ENCODE measurements around the gene P2RY12.

Gene P2RY12

DNA sequence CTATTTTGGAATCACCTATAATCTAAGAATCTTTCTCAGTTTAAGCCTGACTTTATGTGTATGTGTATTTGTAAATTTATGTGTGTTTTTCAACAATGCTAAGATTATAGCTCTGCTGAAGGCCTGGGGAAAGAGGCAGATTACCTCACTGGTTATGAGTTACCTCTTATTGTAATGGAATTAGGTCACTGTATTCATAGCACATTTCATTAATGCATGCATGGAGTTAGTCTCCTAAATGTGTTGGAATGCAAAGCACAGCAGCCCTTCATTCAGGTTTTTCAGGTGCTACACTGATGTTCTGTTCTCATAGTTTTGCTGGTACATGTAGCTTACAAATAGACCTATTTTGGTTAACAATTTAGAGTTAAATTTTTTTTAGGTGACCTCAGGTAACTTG is 77.4 kb downstream of the P2RY12 start:
- DNase-seq (ENCODE audit: low spot score): no peak

DNA sequence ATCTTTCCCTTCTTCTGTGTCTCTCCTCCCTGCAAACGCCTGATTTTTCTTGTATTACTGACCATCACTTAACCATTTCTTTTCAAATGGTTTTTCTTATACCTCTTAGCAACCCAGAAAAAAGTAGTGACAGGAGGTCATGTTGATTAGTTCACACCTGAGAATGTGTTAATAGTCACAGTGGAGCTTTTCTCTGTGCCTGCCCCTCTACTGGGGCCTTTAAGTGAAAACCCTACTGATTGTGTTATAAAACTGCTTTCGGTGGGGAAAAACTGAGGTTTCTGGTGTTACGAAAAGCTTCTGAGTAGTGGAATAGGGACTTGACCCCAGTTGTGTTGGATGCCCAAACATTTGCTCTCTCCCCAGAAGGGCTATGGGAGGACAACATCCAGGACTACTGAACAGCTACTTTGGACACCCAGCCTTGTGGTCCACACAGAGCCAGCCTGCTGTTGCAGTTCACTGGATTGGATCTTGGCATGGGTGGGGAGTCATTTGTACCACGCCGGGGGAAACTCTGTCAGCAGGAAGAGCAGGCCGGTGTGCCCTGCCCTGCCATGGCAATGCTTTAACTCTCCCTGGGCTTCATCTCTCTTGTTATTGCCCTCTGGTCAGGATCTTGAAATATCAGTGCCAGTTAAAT is 78.3 kb downstream of the P2RY12 start:
- no peak for DNase-seq (ENCODE audit: low spot score)

DNA sequence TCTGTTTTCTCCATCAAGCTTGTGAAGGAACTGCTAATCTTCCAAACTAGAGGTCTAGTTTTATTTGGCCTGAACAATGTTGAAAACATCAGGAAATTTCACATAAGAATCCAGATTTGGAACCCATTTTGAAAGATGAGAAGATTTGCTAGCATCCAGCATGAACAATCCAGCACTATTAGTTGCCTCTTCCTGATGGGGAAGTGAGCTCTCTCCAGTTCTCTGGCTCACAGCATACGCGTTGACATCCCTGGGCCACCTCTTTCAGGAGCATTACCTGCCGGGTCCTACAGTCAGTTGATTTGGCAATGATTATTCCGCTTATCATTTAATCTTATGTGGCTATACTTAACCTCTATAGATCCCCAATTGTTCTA is 78.8 kb downstream of the P2RY12 start:
- DNase-seq (ENCODE audit: low spot score): no peak

DNA sequence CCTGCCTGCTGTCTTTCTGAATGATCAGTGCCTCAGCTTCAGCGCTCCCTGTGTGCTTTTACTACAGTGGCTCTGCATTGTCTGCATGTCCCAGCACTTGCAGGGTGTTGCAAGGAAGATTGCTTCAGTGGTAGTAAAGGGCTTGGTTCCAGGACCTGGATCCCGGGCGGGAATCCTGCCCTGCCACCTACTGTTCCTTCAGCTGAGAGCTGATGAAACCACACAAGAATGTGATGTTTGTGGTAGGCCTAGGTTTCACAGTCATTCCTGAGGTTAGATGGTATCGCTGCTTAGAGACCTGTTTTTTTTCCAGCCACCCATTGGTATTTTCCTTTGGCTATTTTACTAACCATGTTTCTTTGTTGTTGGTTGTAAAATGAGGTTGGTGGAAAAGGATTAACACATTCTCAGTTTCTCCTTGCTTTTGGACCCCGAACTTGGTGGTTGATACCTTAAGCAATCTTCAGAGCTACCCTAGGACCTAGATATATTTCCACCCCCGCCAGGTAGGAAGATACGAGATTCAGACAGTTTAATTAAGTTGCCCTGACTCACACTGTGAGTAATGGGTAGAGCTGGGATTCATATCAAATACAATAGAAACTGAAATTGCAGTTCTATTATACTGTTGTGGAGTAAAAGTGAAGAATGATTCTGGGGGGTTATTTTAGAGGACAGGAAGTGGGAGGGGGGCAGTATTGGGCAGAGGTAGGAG is 79.3 kb downstream of the P2RY12 start:
- DNase-seq (ENCODE audit: low spot score): no peak

DNA sequence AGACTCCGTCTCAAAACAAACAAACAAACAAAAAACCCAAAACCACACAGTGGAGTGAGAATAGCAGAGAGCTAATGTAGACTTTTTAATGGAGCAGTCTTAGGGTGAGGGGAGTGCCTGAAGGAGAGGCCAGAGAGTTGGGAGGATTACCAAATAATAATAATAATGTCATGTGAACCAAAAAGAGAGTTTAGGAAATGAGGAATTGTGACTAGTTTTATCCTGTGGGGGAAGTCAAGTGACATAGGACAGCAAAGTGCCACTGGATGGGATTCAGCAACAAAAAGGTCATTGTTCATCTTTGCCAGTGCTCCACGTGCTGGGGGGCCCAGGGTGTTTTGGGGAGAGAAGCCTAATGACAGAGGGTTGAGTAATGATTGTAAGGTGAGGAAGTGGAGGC is 80.8 kb downstream of the P2RY12 start:
- no peak for DNase-seq (ENCODE audit: low spot score)

DNA sequence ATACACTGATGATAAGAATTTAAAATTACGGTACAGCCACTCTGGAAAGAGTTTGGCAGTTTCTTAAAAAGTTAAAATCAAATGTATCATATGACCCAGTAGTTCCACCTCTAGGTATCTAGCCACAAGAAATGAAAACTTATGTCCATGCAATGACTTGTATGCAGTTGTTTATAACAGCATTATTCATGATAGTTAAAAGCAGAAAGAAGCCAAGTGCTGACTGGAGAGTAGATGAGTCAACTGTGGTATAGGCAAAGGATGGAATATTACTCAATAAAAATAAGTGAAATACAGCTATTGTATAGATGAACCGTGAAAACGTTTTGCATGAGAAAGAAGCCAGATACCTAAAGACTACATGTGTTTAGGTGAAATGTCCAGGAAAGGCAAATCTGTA is 82.8 kb downstream of the P2RY12 start:
- DNase-seq (ENCODE audit: low spot score): no peak

DNA sequence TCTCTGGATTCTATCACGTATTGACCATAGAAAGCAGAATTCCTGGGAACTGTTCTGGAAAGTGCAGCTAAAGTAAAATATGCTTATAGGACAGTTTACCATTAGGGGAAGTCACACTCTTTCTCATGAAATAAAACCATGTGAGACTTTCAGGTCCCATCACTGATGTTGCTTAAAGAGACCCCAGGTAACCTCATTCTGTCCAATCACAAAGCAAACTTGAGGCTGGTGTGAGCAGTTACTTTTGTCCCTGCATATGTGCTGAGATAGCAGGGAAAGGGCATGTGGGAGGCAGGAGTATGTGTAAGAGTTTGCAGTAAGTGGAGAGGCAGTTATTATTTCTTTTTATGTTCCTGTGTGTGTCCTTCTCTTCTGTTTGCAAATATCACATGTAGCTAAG is 84.0 kb downstream of the P2RY12 start:
- DNase-seq (ENCODE audit: low spot score): no peak

DNA sequence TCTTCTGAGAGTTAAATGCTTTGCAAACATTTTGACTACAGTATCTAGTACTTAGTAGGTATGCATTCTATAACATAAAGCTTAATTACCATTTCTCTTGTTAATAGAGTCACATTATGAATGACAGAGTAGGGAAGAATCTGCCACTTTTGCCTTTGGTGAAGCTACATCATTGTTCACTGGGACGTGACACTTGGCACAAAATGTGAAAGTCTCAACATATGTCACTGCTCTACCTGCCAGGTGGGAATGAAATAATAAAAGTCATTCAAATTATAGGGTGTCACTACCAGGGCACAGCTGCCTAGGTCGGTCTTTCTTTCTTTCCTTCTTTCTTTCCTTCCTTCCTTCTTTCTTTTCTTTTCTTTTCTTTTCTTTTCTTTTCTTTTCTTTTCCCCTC is 85.5 kb downstream of the P2RY12 start:
- no peak for DNase-seq (ENCODE audit: low spot score)

DNA sequence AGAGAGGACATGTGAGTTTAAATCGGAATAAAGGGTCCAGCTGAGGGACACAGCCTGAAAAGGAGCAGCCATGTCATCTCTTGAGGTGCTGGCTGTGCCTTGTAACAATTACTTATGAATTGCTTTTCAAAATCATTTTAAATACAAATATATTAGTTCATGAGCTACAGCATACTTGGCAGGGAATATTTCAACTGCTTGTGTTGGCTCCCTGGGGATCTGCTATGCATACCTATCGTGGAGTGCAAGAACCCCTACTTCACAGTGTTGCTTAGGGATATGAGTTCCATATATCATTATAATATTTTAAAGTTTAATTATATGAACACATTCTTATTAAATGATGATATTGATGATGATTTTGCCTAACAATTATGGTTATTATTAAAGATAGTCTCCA is 87.1 kb downstream of the P2RY12 start:
- no peak for DNase-seq (ENCODE audit: low spot score)

DNA sequence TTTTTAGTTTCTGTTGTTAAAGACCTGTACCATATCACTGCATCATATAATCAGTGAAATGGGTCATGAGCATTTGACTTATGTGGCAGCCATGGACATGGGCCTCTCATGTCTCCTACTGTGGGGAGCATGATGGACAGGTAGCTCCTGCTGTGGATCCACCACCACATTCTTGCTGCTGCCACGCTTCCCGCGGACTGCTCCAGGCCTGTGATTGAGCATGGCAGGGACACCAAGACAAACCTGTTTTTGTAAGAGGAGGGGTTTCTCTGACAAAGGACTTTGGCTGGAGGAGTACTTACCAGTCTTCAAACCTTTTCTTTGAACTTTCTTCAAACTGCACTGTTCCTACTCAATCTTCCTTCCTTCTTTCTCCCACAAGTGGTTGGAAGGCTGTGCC is 88.3 kb downstream of the P2RY12 start:
- no peak for DNase-seq (ENCODE audit: low spot score)

DNA sequence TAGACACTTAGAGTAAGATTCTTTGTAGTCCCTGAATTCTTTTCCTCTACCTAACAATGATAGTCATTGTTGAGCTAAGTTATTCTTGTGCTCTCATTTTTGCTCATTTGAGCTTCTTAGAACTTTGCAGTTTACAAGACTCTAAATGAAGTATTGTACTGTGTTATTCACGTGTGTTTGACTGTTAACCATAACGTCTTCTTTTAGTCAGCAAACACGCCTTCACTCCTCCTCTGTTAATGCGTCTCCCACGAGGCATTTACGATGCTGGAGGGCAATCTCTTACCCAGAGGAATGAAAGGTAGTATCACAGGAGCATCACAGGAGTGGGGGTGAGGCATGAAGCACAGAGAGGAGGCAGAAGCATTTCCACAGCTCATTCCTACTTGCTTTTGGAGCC is 91.4 kb downstream of the P2RY12 start:
- DNase-seq (ENCODE audit: low spot score): no peak

DNA sequence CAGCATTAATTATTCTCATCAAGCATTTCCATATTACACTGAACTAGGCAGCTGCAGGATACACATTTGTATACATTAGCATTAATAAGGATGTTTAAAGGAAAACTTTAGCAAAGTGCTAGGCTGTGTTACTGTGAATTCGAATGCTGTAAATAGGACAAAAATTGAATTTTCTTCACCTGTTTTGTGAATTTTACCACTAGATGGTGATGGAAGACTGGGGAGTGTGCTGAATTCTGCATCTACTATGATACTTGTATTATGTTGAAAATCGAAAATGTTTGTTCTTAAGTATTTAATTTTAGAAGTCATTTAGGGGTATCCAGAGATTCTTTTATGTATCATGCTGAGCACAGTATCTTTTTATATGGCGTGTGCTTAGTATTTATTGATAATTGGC is 93.9 kb downstream of the P2RY12 start:
- DNase-seq (ENCODE audit: low spot score): no peak

DNA sequence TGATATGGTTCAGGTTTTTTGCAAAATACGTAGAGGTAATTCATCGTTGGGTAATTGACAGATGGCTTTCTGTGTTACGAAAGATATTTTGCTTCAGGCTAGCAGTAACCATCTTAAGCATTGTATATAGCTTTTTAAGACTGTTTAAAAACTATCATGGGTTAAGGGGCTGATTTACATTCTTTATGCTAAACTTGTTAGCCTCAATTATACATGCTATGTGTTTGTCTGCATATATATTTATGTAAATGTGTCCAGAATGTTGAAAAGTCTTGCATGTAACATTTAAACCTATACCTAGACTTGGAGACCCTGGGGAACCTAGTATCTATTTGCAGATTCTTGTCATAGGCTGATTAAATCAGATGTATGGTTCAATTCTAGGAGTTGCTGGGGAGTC is 95.1 kb downstream of the P2RY12 start:
- no peak for DNase-seq (ENCODE audit: low spot score)
